Hematopoietic multipotent progenitor cell treated with erythropoietin and hydrocortisone succinate and interleukin-3 and kit ligand, for 6 days (in vitro differentiated cells): ENCODE measurements around the gene TTC21B.
"Not testable (repeated sequence)": the region's sequence is repeated elsewhere in the genome, so short reads cannot be mapped to it uniquely, and the experiment has no call there.

ENCODE experiments used
- DNase-seq: peaks from one replicate; pipeline ENCODE4 v3.0.0-alpha.2; 2015

TTC21B gene

GRCh38 chr2:165877565-165878550, 75.7 kb downstream of the TTC21B start:
- peak; percentile 64 for DNase-seq

GRCh38 chr2:165876712-165877111, 76.9 kb downstream of the TTC21B start:
- no peak for DNase-seq

GRCh38 chr2:165876269-165876668, 77.3 kb downstream of the TTC21B start:
- no peak for DNase-seq

- peak; percentile 82 for DNase-seq
These were observed 79.0 kb downstream of the TTC21B start for GRCh38 chr2:165874445-165875039.

- DNase-seq = no peak
These were observed 81.3 kb downstream of the TTC21B start for GRCh38 chr2:165872101-165872791.

- no peak for DNase-seq
These were observed 82.6 kb downstream of the TTC21B start for GRCh38 chr2:165871025-165871424.

GRCh38 chr2:165870346-165870745, 83.2 kb downstream of the TTC21B start:
- DNase-seq = no peak

GRCh38 chr2:165868211-165868610, 85.4 kb downstream of the TTC21B start:
- DNase-seq = no peak

GRCh38 chr2:165864296-165864695, 89.3 kb downstream of the TTC21B start:
- DNase-seq = no peak

- DNase-seq = no peak
These were observed 89.7 kb downstream of the TTC21B start for GRCh38 chr2:165863810-165864261.

- DNase-seq = not testable (repeated sequence)
These were observed 92.5 kb downstream of the TTC21B start for GRCh38 chr2:165861083-165861482.

GRCh38 chr2:165859723-165860122, 93.9 kb downstream of the TTC21B start:
- DNase-seq = not testable (repeated sequence)

- no peak for DNase-seq
These were observed 95.7 kb downstream of the TTC21B start for GRCh38 chr2:165857876-165858275.

- DNase-seq = no peak
These were observed 101.2 kb downstream of the TTC21B start for GRCh38 chr2:165852394-165852793.

GRCh38 chr2:165847001-165847400, 106.6 kb downstream of the TTC21B start:
- DNase-seq = no peak

GRCh38 chr2:165846056-165846455, 107.5 kb downstream of the TTC21B start:
- DNase-seq = no peak

GRCh38 chr2:165844216-165844615, 109.4 kb downstream of the TTC21B start:
- DNase-seq = no peak

GRCh38 chr2:165843351-165843750, 110.2 kb downstream of the TTC21B start:
- no peak for DNase-seq

- DNase-seq = no peak
These were observed 113.1 kb downstream of the TTC21B start for GRCh38 chr2:165840333-165840958.

- no peak for DNase-seq
These were observed 114.0 kb downstream of the TTC21B start for GRCh38 chr2:165839610-165840009.

GRCh38 chr2:165837122-165837521, 116.5 kb downstream of the TTC21B start:
- DNase-seq = no peak

GRCh38 chr2:165835363-165835762, 118.2 kb downstream of the TTC21B start:
- DNase-seq = no peak

GRCh38 chr2:165833156-165833555, 120.4 kb downstream of the TTC21B start:
- no peak for DNase-seq
